SK-N-SH treated with all-trans-retinoic acid at 6 μM for 48 hours (cell line): ENCODE results near the gene NELFE.

Experiments used
- ATAC-seq: fragments of 200-7000 bp; cut with Tn5 transposase; 3 replicates; pipeline ENCODE4 v1.9.1; 2020; ENCODE audit warnings: mild to moderate bottlenecking, moderate library complexity
- ARNTL ChIP-seq: fragments of 450-650 bp; formaldehyde crosslinking; IDR thresholded peaks from 2 replicates; pipeline ENCODE4 v1.5.0; 2020; ENCODE audit warnings: low read depth, mild to moderate bottlenecking, moderate library complexity, borderline replicate concordance
- GLIS3 ChIP-seq: fragments of 250-450 bp; sonication (Bioruptor Pico); IDR thresholded peaks from 2 replicates; pipeline ENCODE4 v1.5.0; 2020; ENCODE audit warnings: mild to moderate bottlenecking, moderate library complexity
- TCF4 ChIP-seq: fragments of 250-450 bp; sonication (Bioruptor Pico); IDR thresholded peaks from 2 replicates; pipeline ENCODE4 v1.8.0; 2021; ENCODE audit warnings: mild to moderate bottlenecking, moderate library complexity, borderline replicate concordance
- ZC3H10 ChIP-seq: fragments of 250-450 bp; sonication (Bioruptor Pico); IDR thresholded peaks from 2 replicates; pipeline ENCODE4 v1.5.1; 2021; ENCODE audit warnings: mild to moderate bottlenecking, moderate library complexity
- ZNF8 ChIP-seq: fragments of 450-650 bp; formaldehyde crosslinking; IDR thresholded peaks from 2 replicates; pipeline ENCODE4 v1.5.0; 2020; ENCODE audit warnings: mild to moderate bottlenecking, moderate library complexity
- TF ChIP-seq, protein P1 (sequence below): fragments of 250-450 bp; sonication (Bioruptor Pico); IDR thresholded peaks from 2 replicates; pipeline ENCODE4 v1.5.1; 2021; ENCODE audit warnings: mild to moderate bottlenecking, moderate library complexity

Gene NELFE

DNA sequence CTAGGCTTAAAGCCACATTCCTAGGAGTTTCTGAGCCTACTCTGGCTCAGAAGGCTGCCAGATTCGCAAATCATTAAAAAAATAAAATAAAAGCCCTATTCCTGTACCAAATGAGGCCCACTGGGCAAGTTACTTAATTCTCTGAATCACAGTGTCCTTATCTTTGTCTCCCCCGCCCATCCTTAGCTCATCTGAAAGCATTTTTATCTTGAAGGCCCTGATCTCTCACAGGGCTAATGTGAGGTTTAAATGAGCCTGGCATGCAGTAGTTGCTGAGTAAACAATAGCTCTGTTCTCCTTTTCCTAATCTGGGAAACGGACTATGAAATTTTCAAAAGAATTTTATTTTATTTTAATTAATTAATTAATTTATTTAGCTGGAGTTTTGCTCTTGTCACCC is 54.8 kb downstream of the NELFE start:
- TF ChIP-seq ZNF8 (CRISPR knock-in tag) = no peak
- TF ChIP-seq, protein P1, sequence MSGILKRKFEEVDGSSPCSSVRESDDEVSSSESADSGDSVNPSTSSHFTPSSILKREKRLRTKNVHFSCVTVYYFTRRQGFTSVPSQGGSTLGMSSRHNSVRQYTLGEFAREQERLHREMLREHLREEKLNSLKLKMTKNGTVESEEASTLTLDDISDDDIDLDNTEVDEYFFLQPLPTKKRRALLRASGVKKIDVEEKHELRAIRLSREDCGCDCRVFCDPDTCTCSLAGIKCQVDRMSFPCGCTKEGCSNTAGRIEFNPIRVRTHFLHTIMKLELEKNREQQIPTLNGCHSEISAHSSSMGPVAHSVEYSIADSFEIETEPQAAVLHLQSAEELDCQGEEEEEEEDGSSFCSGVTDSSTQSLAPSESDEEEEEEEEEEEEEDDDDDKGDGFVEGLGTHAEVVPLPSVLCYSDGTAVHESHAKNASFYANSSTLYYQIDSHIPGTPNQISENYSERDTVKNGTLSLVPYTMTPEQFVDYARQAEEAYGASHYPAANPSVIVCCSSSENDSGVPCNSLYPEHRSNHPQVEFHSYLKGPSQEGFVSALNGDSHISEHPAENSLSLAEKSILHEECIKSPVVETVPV (CRISPR knock-in tag) = no peak
- no peak for TF ChIP-seq TCF4
- TF ChIP-seq GLIS3 (CRISPR knock-in tag) = no peak
- no peak for TF ChIP-seq ARNTL (CRISPR knock-in tag)
- no peak for TF ChIP-seq ZC3H10 (CRISPR knock-in tag)
- no peak for ATAC-seq
